GM21529 (cell line): ENCODE data around the gene SKAP2.

Experiments used
- ATAC-seq: cut with Tn5 transposase; IDR thresholded peaks from one replicate; pipeline ENCODE4 v1.9.1; 2021; ENCODE audit not compliant: unreplicated experiment

The SKAP2 gene

DNA sequence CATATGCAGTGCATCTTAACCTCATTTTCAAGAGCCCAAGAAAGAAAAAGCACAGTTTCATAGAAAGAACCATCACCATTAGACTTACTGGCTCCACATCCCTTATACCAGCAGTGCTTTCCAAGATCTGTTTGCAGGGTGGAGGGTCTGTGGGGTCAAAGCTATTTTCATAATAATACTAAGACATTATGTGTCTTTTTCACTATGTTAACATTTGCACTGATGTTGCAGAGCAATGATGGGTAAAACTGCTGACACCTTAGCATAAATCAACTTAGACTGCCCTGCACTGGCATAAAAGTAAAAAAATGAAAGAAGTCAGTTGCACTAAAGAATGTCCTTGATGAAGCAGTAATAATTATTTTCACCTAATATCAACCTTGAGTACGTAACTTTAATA lies 166.2 kb downstream of the SKAP2 start:
- no peak for ATAC-seq

DNA sequence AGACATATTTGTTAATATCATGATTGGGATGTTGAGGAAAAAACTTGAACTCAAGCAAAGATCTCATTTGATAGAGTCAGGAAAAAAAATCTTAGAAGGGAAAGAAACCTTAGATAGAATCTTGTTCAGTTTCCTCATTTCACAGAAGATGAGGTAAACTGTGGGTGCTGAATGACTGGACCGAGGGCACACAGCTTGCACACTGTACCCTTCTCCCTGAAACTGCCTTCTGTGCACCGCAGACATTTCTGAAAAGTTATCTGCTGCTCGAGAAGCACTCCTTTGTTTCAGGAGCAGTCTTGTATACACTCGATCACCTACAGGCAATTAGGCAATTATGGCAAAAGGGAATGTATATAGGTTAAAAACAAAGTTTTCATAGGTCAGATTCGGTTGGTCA lies 167.4 kb downstream of the SKAP2 start:
- no peak for ATAC-seq

DNA sequence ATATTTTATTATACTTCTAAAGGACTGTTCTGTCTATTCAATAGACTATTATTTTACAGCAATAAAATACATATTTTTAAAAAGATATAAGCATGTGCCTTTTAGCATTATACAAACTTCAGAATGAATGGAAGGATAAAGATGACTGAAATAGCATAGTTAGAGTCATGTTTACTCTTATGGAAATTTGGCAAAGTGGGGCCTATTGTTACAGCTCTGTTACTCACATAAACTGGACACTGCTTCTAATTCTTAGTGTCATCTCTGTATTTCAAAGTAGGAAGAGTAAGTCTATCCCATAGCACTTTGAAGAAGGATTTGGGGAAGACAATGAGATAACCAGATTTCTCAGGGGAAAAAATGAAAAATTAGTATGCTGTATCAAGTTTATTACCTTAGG lies 168.2 kb downstream of the SKAP2 start:
- ATAC-seq, result no peak

DNA sequence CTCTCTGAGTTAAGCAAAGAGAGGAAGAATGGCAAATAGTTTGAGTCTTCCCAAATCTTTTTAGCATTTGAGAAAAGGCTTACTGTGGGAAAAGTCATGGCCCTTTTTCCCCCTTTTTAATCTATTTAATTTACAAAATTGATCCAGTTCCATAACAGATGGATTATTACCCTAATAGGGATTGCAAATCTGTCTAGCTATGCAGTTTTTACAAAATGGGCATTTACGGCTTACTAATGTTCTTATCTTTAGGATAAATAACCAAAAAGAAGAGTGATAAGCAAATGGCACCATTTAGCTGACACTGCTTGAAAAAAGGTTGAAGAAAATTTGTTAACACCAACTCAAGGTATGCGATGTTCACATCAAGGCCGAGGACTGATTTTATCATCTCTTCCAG lies 169.7 kb downstream of the SKAP2 start:
- no peak for ATAC-seq

DNA sequence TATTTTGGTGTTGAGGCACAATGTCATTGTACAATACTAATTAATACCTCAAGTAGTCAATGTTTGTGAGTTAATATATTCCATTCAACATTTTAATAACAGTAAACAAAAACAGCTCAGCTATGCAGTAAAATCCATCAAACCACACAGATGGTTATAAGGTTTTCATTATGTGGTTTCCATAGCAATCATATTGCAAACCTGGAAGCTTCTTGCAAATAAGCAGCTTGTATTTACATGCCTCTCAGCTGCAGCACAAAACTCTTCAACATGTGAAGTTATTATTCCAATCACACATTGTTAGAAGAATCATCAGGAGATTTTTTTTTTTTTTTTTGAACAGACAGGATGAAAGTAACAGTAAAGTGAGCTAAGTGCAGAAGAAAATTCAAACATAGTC lies 170.2 kb downstream of the SKAP2 start:
- no peak for ATAC-seq

DNA sequence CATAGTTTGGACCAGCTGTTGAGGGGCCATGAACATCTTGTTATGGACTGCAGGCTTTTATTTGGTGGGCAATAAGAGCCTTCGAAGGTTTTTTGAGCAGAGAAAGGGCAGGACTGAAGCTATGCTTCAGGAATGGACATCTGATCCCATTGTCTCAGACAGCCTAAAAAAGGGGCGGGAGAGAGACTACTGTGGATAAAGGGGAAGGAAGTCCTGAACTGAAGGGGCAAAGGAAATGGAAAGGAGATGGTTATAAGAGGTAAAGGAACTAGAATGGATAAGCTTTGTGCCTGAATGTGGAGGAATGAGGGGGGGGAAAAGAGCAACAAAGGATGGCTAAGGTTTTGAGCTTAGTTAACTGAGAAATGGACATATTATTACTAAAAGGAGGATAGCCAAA lies 172.5 kb downstream of the SKAP2 start:
- no peak for ATAC-seq

DNA sequence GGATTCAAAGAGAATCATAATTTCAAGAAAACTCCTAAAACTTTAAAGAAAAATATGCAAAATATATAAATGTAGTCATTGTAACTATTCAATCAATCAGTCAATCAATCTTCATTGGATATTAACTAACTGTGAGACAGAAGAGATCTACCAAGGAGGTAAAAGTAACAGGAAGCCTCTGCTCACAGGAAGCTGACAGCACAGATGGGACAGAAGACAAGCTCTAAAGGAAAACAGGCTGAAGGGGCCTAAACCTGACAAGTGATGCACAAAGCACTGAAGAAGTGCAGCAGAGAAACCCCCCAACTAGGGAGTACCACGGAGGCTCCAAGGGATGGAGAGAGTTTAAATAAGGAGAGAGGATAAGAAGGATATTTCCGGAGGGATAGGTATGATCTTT lies 173.0 kb downstream of the SKAP2 start:
- no peak for ATAC-seq

DNA sequence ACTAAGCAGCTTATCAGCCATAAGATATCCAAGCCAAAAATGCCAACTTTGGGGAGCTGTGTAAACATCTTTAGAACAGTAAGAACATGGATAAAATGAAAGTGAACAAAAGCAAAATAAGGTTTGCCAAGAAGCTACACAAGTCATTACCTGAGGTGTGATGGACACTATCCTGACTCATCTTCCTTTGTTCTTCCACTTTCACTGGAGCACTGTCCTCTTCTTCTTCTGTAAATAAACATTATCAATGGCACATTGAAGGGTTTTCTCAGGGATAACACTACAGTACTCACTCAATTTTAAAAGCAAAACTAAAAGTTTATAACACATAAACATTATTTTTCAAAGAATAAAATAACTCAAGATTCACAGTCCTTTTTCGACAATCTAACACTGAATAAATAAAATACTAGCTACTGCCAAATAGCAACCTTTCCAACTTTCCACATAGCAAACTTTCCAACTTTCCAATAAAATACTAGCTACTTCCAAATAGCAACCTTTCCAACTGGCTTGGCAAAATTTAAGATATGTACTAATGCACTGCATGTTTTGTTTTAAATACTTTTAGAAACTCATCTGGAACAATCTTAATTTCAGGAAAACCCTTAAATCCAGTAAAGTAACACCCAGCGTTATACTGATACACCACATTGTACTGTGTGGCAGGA lies 174.1 kb downstream of the SKAP2 start:
- no peak for ATAC-seq

DNA sequence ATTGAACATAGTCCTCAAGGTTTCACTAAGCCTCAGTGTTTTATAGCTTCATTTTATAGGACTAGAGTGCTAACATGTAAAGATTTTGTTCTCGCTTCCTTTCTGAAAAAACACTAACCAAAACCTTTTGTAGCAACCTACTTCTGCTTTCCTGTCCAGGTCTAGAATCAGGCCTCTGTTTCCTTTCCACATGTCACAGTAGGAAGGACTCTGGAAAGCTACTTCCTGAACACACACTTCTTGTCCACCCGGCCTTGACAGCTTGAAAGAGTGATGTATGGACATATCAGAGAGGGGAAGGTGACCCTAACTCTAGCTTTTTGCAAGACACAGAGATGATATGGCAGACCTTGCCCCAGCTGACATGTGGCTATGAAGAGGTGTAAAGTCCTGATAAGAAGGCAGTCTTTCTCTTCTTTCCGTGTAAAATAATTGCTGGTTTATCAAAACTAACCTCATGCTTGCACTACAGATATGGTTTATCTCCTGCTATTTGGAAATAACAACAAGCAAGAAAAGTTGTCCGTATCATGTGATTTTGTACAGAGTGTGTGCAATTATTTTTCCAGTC lies 175.4 kb downstream of the SKAP2 start:
- peak; percentile 91 for ATAC-seq

DNA sequence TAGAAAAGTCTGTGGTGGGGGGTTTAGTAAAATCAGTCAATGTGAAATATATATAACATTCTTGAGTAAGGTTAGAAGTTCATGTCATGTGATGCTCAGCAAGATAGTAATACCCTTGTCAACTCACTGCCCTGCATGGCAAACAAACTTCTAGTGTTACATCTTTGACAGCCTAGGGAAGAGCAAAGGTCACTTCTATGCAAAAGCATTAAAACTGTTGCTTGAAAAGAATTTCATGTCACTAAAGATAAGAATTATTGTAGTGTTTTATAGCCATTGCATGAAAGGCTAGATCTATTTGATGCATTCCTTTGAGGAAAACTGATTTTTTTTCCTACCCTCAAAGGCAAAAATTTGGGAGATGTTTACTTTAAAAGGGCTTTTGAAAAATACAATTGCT lies 176.0 kb downstream of the SKAP2 start:
- no peak for ATAC-seq

DNA sequence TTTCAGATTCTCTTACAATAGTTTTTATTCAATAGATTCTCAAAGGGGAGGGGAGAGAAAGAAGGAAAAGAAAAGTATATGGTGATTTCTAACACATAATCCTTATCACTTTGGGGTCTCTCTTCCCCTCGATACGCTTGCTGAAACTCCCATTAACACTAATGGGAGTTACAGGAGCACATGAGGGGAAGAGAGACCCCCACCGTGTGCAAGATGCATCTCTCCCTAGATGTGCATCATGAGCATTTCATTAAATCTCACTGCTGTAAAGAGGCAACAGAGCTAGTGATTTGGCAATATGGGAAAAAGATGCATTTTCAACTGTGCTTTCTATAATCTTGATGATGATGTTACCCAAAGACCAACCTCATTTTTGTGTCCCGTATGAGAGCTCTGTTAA lies 177.4 kb downstream of the SKAP2 start:
- no peak for ATAC-seq

DNA sequence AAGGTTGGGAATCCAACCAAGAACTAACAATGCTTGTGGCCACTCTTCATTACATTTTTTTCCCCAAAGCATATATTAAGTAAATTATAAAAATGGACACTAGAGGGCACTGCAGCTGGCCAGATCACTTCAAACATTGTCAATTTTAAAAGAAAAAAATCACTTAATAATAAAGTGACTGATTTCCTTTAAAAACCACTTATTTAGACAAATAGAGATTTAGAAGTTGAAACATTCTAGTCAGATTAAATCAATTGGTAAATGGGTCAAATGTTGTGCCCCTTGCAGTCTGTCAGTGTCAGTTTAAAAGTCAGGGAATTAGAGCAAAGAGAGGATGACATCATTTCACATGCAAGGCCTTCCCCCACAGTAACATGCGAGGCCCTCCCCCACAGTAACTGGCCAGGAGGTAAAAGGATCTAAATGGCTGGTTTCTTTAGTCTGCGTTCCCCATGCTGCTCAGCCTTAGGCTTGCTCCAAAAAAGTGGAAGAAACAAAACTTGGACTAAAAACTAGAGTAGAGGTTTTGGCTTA lies 177.9 kb downstream of the SKAP2 start:
- ATAC-seq, result no peak

DNA sequence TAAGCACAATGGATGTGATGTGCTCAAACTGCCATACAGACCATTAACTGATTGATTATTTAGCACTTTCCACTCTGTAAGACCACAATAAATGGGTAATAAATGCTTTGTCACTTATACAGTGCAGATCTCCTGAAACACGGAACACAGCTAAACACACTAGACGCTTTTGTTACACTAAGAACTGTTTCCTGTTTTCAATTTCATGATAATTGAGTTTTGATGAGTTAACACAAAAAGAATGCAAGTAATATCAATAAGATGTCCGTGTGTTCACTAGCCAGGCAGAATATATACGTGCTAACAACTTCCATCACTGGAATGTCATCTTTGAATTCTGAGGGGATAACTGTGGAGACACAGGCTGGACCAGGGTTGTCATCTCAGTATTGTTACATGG lies 178.8 kb downstream of the SKAP2 start:
- no peak for ATAC-seq

DNA sequence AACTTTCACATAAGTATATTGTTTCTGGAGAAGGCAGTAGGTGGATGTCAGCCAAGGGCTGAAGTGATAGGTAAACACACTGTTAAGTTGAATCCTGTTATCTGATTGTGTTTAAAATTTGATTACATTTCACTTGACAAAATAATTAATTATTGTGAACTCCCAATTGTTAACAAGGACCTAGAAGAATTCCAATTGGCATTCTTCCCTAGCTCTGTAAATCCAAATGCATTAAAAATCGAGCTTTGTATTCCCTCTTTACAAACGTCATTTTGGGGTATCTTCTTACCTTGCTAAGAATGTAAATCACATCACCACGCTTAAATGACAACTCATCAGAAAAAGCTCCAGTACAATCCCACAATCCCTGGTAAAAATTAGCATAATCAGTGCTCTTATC lies 179.9 kb downstream of the SKAP2 start:
- ATAC-seq, result no peak

DNA sequence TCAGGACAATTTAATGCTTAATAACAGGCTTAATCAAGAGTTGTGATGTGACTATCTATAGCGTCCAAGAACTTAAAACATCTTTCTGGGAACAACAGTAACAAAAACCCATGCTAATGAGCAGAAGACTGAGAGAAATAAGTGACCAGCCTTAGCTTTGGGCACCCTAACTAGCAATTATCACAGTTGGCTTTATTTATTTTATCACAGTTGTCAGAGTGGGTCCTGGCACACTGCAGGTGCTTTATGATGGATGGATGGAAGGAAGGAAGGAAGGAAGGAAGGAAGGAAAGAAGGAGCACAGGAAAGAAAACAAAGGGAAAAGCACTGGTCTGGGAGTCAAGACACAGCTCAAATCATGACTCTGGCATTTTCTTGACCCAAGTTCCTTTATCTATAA lies 181.1 kb downstream of the SKAP2 start:
- ATAC-seq, result no peak

DNA sequence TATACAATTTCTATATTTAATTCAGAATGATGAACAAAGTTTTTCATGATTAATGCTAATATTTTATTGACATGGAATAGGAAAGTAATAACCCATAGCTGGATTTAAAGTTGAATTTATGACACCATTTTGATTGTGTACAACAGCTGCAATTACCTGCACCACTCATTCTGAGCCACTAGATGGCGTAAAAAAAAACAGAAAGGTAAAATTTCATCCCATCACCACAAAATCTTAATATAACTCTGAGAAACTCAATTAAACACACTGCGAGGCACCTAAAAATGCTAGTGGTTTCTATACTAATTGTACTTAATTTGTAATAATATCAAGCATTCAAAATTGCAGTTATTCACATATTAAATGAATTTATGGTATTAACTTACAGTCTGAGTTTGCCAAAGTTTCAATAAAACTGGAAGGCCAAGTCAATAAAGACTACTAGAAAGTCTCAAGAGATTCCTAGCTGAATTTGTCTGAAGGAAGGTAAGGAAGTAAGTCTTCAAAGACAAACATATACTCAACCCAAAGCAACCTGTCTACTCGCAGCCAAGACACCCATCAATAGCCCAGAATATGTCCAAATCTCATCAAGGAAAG lies 182.5 kb downstream of the SKAP2 start:
- ATAC-seq, result no peak

DNA sequence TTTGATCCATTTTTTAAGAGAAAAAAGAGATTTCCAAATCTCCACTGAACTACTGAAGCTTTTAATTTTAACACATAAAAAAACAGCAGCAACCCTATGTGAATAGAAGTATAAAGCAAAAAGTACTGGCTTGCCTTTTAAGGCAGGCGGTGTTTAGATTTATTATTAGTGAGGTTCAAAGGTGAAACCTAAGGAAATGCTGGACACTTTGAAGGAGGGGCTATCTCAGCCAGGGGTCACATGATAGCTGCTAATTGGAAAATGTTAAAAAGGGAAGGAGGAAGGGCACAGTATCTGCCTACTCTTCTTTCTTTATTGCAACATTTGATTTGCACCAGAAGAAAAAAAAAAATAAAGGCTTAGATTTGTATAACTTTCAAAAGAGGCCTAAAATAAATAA lies 183.8 kb downstream of the SKAP2 start:
- ATAC-seq, result no peak

DNA sequence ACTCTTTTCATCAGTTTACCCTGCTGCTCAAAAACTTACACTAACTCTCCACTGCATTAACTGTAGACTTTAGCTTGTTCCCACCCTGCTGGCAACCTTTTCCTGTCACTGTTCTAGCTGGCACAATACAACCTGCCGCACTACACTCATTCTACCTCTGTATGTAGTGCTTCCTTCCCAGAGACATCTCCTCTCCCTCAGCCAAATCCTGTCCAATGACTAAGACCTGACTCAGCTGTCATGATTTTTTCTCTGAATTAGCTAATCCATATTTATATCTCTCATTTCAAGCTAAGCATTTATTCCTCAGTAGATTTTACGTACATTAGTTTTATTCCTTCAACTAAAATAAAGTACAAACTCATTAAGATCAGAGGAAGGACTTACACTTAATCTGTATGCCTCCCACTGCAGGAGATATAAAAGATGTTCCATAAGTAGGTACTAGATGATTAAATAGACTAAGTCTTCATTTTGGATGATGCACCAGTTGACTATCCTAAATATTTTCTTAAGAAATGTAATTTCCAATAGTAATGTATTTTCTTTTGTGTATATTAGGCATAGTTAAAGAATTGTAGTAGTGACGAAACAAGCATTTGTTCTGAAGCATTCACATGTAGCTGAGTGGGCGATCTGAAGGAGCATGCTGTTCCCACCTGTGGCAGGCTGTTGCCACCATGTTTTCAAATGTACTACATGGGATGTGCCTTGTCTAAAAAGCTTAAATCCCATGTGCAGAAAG lies 189.1 kb downstream of the SKAP2 start:
- no peak for ATAC-seq

DNA sequence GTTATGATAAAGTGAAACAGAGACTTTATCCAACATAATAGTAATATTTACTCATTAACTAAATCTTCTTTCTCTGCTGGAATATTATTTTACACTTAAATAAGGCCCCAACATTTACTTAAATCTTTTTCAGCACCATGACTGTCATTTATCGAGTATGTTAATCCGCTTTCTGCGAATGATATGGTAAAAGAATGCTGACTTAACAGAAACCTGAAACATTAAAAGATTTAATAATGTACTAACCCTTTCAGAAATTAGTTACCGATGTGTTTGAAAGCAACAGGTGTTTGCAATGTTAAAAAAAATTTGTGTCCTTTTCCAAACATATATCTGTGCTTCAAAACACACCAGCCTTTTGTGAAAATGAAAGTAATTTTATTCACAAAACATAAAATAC lies 190.5 kb downstream of the SKAP2 start:
- no peak for ATAC-seq

DNA sequence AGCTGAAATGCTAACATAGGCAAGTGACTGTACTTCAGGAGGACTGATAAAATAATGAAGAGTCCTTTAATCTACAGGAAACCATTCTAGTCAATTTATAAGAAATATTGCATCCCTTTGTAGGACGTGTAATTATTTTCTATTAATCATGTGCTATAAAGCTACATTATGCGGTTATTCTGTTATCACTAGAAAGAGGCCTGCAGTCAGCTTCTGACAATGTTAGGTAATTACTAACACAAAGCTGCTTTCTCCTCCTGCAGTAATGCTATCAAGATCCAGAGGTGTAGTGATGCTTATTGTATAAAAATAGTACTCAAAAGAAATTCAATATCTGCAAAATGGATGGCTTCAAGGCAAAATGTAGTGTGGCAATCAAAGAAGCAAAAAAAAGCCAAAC lies 191.1 kb downstream of the SKAP2 start:
- ATAC-seq, result no peak

DNA sequence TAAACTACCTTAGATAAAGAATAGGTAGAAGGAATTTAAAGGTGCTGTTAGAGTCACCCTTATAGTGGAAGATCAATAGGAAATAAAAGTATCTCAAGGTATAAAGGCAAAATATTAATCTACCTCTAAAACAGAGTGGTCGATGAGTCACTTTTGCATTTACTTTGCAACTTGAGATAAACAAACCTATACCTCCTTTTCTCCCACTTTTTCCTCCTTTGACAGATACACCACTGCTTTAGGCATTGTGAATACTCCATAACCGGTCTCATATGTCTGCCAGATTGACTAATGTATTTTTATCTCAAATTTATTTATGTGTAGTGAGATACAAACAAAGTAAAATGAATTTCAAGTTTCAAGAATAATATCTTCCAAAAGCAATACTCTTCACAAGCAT lies 193.5 kb downstream of the SKAP2 start:
- no peak for ATAC-seq

DNA sequence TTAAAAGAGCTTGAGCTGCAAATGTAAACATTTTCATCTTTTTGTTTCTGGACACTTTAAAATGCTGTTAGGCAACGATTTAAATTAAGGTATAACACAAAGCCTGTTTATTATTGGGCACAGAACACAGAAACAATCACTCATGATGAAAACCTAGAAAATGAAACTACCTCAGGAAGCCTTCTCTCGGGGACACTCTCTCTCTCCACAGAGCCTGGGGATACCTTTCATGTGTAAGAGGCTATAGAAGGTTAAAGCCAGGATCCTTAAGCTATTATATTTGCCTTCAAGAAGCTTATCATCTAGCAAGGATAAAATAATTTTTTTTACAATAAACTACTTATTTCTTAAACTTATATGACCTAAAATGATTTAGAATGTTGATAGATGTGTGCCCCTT lies 194.1 kb downstream of the SKAP2 start:
- ATAC-seq, result no peak
